Esophagus (tissue), 2 donors: ENCODE data around the gene TBX1. TPM values are rescaled to one million over a fixed set of nuclear protein-coding genes. Genes with fewer than 3 reads are reported as not detected.
"Not testable (repeated sequence)": the region's sequence is repeated elsewhere in the genome, so short reads cannot be mapped to it uniquely, and the experiment has no call there.

Source experiments
- H3K27ac ChIP-seq, 2 donors: one replicate each; pipeline ENCODE4 v1.5.1; 2013; ENCODE audit warnings: low read depth in 2 of 2, mild to moderate bottlenecking in 2 of 2, inconsistent platforms in 1 of 2, low read length in 1 of 2, moderate library complexity in 1 of 2
- H3K27me3 ChIP-seq, 2 donors: one replicate each; pipeline ENCODE4 v1.6.1; 2013; ENCODE audit warnings: low read length in 2 of 2, control low read depth in 1 of 2, mild to moderate bottlenecking in 1 of 2; ENCODE audit not compliant: insufficient read depth in 2 of 2, control insufficient read depth in 1 of 2
- H3K36me3 ChIP-seq, 2 donors: one replicate each; pipeline ENCODE4 v1.6.1; 2013; ENCODE audit warnings: low read length in 1 of 2; ENCODE audit not compliant: control insufficient read depth in 2 of 2, insufficient read depth in 2 of 2
- H3K4me1 ChIP-seq, 2 donors: one replicate each; pipeline ENCODE4 v1.6.1; 2013; ENCODE audit warnings: low read length in 1 of 2; ENCODE audit not compliant: control insufficient read depth in 2 of 2, insufficient read depth in 2 of 2
- H3K4me3 ChIP-seq, 2 donors: one replicate each; pipeline ENCODE4 v1.5.1; 2013; ENCODE audit warnings: low read length in 2 of 2, mild to moderate bottlenecking in 2 of 2, low read depth in 1 of 2, moderate library complexity in 1 of 2
- H3K9me3 ChIP-seq, 2 donors: one replicate each; pipeline ENCODE4 v1.6.1; 2013; ENCODE audit warnings: mild to moderate bottlenecking in 2 of 2, low read depth in 1 of 2, low read length in 1 of 2, moderate library complexity in 1 of 2; ENCODE audit not compliant: control insufficient read depth in 2 of 2, insufficient read depth in 1 of 2
- WGBS, 2 donors: extraction: QIAGEN DNeasy Blood & Tissue Kit; methylation state at CpG; one replicate each; pipeline ENCODE4 v1.1.7; 2013; 5-methylcytosine and 5-hydroxymethylcytosine counted together
- polyA plus RNA-seq, 2 donors: library from polyadenylated mRNA; stranded (reverse); fragments of 200-250 nt; gene quantifications; one replicate each; pipeline ENCODE4 v1.2.3, GENCODE V29; 2013
- donor health status: healthy with polysubstance abuse.
- donor health status: Bipolar disorder and iron deficiency.

Gene TBX1
- polyA plus RNA-seq, 2 donors, result 1.2 to 1.3 TPM

- Histone ChIP-seq H3K9me3 (peaks cover 0 to 11% of the 10 kb centered on the region in 2 donors), H3K4me3 (no peak overlapping the region), H3K36me3 (peaks cover 3 to 28% of the 10 kb centered on the region in 2 donors), H3K27ac (no peak overlapping the region), H3K4me1 (peaks cover 4 to 26% of the 10 kb centered on the region in 2 donors), H3K27me3 (peaks cover 0 to 7% of the 10 kb centered on the region in 2 donors)
- WGBS, 2 donors, result 48 to 60% methylated on average over 15 of the region's 15 CpGs
These were observed 37.7 kb upstream of the TBX1 start for GRCh38 chr22:19722982-19723231.

GRCh38 chr22:19723232-19723982 lies 37.2 kb upstream of the TBX1 start, which contains the start of gene GP1BB:
Gene GP1BB (plus strand): TSS chr22:19723539. CDS start chr22:19723570, 31 bp downstream.
- Histone ChIP-seq H3K4me1 (peaks cover 3 to 24% of the 10 kb centered on the region in 2 donors), H3K4me3 (peak within 1 kb of the TSS in 1 of 2 donors; percentile 12), H3K27ac (no peak within 1 kb of the TSS), H3K36me3 (peaks cover 3 to 28% of the 10 kb centered on the region in 2 donors), H3K27me3 (peaks cover 0 to 7% of the 10 kb centered on the region in 2 donors), H3K9me3 (peaks cover 0 to 11% of the 10 kb centered on the region in 2 donors)
- 21 to 28% methylated on average over 71 to 80 of the region's 80 CpGs for WGBS, 2 donors

DNA sequence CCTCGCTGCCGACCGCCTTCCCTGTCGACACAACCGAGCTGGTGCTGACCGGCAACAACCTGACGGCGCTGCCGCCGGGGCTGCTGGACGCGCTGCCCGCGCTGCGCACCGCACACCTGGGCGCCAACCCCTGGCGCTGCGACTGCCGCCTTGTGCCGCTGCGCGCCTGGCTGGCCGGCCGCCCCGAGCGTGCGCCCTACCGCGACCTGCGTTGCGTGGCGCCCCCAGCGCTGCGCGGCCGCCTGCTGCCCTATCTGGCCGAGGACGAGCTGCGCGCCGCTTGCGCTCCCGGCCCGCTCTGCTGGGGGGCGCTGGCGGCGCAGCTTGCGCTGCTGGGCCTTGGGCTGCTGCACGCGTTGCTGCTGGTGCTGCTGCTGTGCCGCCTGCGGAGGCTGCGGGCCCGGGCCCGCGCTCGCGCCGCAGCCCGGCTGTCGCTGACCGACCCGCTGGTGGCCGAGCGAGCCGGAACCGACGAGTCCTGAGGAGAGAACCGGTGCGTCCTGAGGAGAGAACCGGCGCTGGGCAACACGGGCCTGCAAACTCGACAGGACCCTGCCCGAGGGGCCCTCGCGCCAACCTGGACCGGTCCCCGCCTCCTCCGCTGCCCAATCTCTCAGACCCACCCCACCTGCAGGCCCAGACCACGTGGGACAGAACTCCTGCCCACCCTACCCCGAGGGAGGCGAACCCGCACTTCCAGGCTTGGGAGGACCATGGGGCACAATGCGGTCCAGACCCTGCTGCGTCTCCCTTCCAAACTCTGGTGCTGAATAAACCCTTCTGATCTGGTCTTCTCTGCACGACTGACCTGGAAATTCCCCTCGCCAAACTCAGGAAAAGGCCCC lies 36.4 kb upstream of the TBX1 start:
- peaks cover 3 to 28% of the 10 kb centered on the region in 2 donors for H3K36me3 ChIP-seq
- H3K27me3 ChIP-seq, result peaks cover 0 to 5% of the 10 kb centered on the region in 2 donors
- H3K4me3 ChIP-seq, result peak overlapping the region in 1 of 2 donors; percentile 12

GRCh38 chr22:19724927-19725661 lies 35.5 kb upstream of the TBX1 start:
- no peak overlapping the region for H3K27ac ChIP-seq
- H3K9me3 ChIP-seq, result peaks cover 0 to 11% of the 10 kb centered on the region in 2 donors
- H3K36me3 ChIP-seq, result peaks cover 3 to 24% of the 10 kb centered on the region in 2 donors
- 72 to 74% methylated on average over 45 of the region's 45 CpGs for WGBS, 2 donors
- H3K4me1 ChIP-seq, result peaks cover 0 to 20% of the 10 kb centered on the region in 2 donors
- no peak overlapping the region for H3K4me3 ChIP-seq
- peaks cover 0 to 5% of the 10 kb centered on the region in 2 donors for H3K27me3 ChIP-seq

More for the DNA sequence above, 36.4 kb upstream of the TBX1 start:
- Histone ChIP-seq H3K4me1 (peaks cover 0 to 20% of the 10 kb centered on the region in 2 donors), H3K9me3 (peaks cover 0 to 11% of the 10 kb centered on the region in 2 donors), H3K27ac (no peak overlapping the region)
- 19% methylated on average over 89 of the region's 89 CpGs for WGBS, 2 donors

DNA sequence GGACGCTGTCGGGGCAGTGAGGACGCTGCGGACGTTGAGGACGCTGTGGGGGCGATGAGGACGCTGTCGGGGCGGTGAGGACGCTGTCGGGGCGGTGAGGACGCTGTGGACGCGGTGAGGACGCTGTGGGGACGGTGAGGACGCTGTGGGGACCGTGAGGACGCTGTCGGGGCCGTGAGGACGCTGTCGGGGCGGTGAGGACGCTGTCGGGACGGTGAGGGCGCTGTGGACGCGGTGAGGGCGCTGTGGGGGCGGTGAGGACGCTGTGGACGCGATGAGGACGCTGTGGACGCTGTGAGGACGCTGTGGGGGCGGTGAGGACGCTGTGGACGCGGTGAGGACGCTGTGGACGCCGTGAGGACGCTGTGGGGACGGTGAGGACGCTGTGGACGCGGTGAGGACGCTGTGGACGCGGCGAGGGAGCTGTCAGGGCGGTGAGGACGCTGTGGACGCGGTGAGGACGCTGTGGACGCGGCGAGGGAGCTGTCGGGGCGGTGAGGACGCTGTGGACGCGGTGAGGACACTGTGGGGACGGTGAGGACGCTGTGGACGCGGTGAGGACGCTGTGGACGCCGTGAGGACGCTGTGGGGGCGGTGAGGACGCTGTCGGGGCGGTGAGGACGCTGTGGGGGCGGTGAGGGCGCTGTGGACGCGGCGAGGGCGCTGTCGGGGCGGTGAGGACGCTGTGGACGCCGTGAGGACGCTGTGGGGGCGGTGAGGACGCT lies 34.4 kb upstream of the TBX1 start:
- Histone ChIP-seq H3K4me1 (peaks cover 0 to 20% of the 10 kb centered on the region in 2 donors), H3K36me3 (peaks cover 3 to 16% of the 10 kb centered on the region in 2 donors), H3K9me3 (peaks cover 0 to 11% of the 10 kb centered on the region in 2 donors)
- not testable (repeated sequence) for H3K27ac ChIP-seq, H3K27me3 ChIP-seq, H3K4me3 ChIP-seq
- 83 to 87% methylated on average over 96 of the region's 96 CpGs for WGBS, 2 donors

- no peak overlapping the region for H3K27ac ChIP-seq
- WGBS, 2 donors, result 67 to 68% methylated on average over 60 to 61 of the region's 61 CpGs
These were observed 33.0 kb upstream of the TBX1 start for GRCh38 chr22:19727310-19728150.

DNA sequence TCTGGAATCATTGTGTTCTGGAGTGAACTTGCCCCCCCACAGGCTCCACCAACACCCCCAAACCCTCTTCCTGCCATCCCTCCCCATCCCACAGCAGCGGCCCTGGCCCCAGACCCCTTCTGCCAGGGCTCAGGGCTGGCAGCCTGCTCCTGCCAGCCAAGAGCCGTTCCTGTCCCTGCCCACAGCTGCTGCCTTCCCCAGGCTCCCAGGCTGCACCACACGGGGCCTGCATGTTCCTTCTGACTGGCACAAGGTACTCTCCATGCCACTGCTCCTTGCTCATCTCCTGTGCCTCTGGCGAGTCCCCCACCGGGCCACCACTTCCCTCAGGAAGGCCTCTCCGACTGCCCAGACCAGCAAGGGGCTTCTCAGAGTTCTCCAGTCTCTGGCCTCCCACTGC lies 32.3 kb upstream of the TBX1 start:
- 68 to 71% methylated on average over 6 of the region's 6 CpGs for WGBS, 2 donors
- H3K9me3 ChIP-seq, result peaks cover 0 to 5% of the 10 kb centered on the region in 2 donors
- H3K4me1 ChIP-seq, result peaks cover 0 to 11% of the 10 kb centered on the region in 2 donors
- H3K36me3 ChIP-seq, result no peaks in the 10 kb centered on the region
- H3K4me3 ChIP-seq, result no peak overlapping the region
- no peak overlapping the region for H3K27ac ChIP-seq
- no peaks in the 10 kb centered on the region for H3K27me3 ChIP-seq

More at GRCh38 chr22:19727310-19728150, 33.0 kb upstream of the TBX1 start:
- peaks cover 0 to 7% of the 10 kb centered on the region in 2 donors for H3K9me3 ChIP-seq
- no peak overlapping the region for H3K4me3 ChIP-seq
- peaks cover 0 to 4% of the 10 kb centered on the region in 2 donors for H3K27me3 ChIP-seq
- H3K4me1 ChIP-seq, result peaks cover 0 to 18% of the 10 kb centered on the region in 2 donors
- H3K36me3 ChIP-seq, result peaks cover 0 to 7% of the 10 kb centered on the region in 2 donors

DNA sequence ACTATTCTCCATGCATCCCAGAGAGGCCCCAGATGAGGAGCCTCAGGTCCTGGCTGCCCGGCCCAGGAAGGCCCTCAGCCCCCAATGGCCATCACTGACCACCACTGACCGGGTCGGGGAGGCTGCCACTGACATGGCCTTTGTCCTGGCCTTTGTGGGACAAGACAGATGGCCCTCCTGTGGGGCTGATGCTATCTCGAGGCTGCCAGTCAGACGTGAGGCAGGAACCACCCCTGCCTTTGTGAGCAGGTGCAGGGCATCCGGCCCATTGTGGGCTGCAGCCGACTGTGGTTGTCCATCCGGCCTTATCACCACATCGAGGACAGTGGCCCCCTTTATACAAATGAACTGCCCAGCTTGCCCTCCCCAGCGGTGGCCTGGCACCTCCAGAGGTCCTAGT lies 31.7 kb upstream of the TBX1 start:
- WGBS, 2 donors, result 66 to 67% methylated on average over 10 of the region's 10 CpGs
- H3K27me3 ChIP-seq, result no peaks in the 10 kb centered on the region
- H3K36me3 ChIP-seq, result no peaks in the 10 kb centered on the region

More for the DNA sequence above, 31.7 kb upstream of the TBX1 start:
- H3K4me1 ChIP-seq, result peaks cover 0 to 6% of the 10 kb centered on the region in 2 donors
- peaks cover 0 to 5% of the 10 kb centered on the region in 2 donors for H3K9me3 ChIP-seq
- H3K4me3 ChIP-seq, result no peak overlapping the region
- H3K27ac ChIP-seq, result no peak overlapping the region
